IPS-11a (cell line): ENCODE data around the gene BTF3L4.

Source experiments
- H3K4me3 ChIP-seq: one replicate; pipeline ENCODE4 v1.5.1; 2013; ENCODE audit warnings: low read depth, low read length, control low read depth

The BTF3L4 gene

GRCh38 chr1:52122384-52122783 lies 66.3 kb downstream of the BTF3L4 start:
- H3K4me3 ChIP-seq, result no peak overlapping the region

GRCh38 chr1:52123622-52124021 lies 67.5 kb downstream of the BTF3L4 start:
- no peak overlapping the region for H3K4me3 ChIP-seq

GRCh38 chr1:52125736-52126359 lies 69.8 kb downstream of the BTF3L4 start:
- H3K4me3 ChIP-seq, result no peak overlapping the region

DNA sequence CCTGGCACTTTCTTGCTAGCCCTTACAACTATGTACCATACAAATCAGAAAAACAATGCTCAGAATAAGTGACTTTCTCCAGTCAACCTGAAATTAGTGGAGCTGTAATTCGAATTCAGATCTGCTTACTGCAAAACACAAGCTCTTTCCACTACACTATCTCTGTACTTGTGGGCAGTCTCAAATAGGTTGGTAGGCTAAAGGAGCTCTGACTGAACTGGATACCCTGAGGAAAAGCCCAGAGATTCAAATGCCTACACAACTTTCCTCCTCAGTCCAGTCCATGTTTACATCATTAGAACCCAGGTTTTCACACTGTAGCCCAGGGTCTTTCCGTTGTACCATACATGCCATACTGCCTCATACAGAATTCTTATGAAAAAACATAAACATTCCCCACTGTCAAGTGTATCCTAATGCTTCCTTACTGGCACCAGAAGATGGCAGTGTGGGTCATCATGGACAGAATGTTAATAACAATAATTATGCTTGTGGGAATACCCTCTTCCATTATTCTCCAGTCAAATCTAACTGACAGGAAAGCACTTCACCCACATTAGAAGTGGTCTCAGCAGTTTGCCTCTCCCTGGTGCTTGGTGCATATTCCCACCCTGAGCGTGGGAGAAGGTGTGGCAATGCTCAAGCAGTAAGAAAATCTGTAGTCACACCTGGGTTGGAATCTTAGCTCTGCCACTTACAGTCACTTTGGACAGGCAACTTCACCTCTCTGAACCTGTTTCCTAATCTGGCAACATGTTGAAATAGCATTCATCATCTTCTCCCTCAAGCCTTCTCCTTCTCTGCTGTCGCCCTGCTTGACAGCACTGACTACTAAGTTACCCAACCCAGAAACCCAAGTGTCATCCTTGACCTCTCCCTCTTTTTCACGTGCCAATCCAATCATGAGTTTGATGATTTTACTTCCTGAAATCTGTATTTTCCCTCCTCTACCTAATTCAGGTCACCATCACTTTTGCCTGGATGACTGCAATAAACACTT lies 71.4 kb downstream of the BTF3L4 start:
- no peak overlapping the region for H3K4me3 ChIP-seq

GRCh38 chr1:52139817-52140540 lies 83.9 kb downstream of the BTF3L4 start:
- H3K4me3 ChIP-seq, result no peak overlapping the region
